ENCODE data around the gene NDUFB5.

DNA sequence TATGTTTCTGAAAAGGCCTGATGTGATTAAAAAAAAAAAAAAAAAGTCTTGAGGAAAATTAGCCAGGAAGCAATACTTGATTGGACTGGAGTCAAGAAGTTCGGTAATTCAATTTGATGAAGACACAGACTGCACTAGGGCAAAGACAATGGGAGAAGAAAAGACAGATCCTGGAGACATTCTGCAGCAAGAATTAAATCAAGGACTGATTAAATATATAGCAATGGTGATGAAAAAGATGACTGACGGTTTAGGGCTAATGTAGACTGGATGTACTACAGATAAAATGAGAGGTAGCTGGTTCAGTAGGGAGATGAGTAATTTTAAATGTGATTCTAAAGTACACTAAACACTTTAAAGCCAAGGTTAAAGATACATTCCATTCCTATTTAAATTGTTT lies 13.9 kb upstream of the NDUFB5 start:
- TF ChIP-seq, protein P1, sequence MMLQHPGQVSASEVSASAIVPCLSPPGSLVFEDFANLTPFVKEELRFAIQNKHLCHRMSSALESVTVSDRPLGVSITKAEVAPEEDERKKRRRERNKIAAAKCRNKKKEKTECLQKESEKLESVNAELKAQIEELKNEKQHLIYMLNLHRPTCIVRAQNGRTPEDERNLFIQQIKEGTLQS (IDR thresholded peaks at IDR 0.05; ENCODE audit: borderline replicate concordance, extremely low read depth, low read depth, low read length), result no peak
- no peak for TF ChIP-seq RFX5 (IDR thresholded peaks at IDR 0.05; ENCODE audit: low read depth, low read length)
- TF ChIP-seq, protein P2, sequence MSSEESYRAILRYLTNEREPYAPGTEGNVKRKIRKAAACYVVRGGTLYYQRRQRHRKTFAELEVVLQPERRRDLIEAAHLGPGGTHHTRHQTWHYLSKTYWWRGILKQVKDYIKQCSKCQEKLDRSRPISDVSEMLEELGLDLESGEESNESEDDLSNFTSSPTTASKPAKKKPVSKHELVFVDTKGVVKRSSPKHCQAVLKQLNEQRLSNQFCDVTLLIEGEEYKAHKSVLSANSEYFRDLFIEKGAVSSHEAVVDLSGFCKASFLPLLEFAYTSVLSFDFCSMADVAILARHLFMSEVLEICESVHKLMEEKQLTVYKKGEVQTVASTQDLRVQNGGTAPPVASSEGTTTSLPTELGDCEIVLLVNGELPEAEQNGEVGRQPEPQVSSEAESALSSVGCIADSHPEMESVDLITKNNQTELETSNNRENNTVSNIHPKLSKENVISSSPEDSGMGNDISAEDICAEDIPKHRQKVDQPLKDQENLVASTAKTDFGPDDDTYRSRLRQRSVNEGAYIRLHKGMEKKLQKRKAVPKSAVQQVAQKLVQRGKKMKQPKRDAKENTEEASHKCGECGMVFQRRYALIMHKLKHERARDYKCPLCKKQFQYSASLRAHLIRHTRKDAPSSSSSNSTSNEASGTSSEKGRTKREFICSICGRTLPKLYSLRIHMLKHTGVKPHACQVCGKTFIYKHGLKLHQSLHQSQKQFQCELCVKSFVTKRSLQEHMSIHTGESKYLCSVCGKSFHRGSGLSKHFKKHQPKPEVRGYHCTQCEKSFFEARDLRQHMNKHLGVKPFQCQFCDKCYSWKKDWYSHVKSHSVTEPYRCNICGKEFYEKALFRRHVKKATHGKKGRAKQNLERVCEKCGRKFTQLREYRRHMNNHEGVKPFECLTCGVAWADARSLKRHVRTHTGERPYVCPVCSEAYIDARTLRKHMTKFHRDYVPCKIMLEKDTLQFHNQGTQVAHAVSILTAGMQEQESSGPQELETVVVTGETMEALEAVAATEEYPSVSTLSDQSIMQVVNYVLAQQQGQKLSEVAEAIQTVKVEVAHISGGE (CRISPR knock-in tag; IDR thresholded peaks at IDR 0.05), result no peak
- TF ChIP-seq, protein P3, sequence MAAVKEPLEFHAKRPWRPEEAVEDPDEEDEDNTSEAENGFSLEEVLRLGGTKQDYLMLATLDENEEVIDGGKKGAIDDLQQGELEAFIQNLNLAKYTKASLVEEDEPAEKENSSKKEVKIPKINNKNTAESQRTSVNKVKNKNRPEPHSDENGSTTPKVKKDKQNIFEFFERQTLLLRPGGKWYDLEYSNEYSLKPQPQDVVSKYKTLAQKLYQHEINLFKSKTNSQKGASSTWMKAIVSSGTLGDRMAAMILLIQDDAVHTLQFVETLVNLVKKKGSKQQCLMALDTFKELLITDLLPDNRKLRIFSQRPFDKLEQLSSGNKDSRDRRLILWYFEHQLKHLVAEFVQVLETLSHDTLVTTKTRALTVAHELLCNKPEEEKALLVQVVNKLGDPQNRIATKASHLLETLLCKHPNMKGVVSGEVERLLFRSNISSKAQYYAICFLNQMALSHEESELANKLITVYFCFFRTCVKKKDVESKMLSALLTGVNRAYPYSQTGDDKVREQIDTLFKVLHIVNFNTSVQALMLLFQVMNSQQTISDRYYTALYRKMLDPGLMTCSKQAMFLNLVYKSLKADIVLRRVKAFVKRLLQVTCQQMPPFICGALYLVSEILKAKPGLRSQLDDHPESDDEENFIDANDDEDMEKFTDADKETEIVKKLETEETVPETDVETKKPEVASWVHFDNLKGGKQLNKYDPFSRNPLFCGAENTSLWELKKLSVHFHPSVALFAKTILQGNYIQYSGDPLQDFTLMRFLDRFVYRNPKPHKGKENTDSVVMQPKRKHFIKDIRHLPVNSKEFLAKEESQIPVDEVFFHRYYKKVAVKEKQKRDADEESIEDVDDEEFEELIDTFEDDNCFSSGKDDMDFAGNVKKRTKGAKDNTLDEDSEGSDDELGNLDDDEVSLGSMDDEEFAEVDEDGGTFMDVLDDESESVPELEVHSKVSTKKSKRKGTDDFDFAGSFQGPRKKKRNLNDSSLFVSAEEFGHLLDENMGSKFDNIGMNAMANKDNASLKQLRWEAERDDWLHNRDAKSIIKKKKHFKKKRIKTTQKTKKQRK (IDR thresholded peaks at IDR 0.05; ENCODE audit: low read depth, low read length), result no peak
